ENCODE results near the gene MGAT4A. TPM values are rescaled to one million over a fixed set of nuclear protein-coding genes. Genes with fewer than 3 reads are reported as not detected.

The MGAT4A gene
- total and polyA plus RNA-seq, 2 of the 8 experiments (the other 6 are each of a cell fraction or from before 2014, with no cell fraction given): 1.4 to 7.7 TPM

- Histone ChIP-seq H2AFZ (ENCODE audit: low read length) (no peak overlapping the region), H3K9ac (replicated peaks in 1 of 4; ENCODE audit: extremely low read depth in 1 of 4, low read depth in 3 of 4, low read length in 3 of 4) (no peak overlapping the region), H3K23me2 (ENCODE audit: low read depth, low read length) (no peaks in the 10 kb centered on the region), H3K36me3 (ENCODE audit: control insufficient read depth in 2 of 4, insufficient read depth in 4 of 4, low read length in 3 of 4) (peaks cover 3 to 18% (median 10%) of the 10 kb centered on the region in 4 experiments), H2BK20ac (ENCODE audit: low read length) (no peak overlapping the region), H4K8ac (ENCODE audit: extremely low read depth, insufficient read depth, low read length) (no peak overlapping the region), H3K9me3 (ENCODE audit: insufficient read depth in 2 of 2, low read depth in 1 of 2, low read length in 1 of 2) (no peaks in the 10 kb centered on the region), H2BK12ac (ENCODE audit: low read depth, low read length) (no peak overlapping the region), H3K14ac (ENCODE audit: insufficient read length) (no peak overlapping the region), H3K4me2 (ENCODE audit: insufficient read depth in 1 of 2, low read depth in 2 of 2, low read length in 2 of 2) (no peak overlapping the region), H3K4me3 (ENCODE audit: extremely low read depth in 1 of 4, insufficient read depth in 2 of 4, low read depth in 3 of 4, low read length in 4 of 4) (no peak overlapping the region), H4K91ac (replicated peaks; ENCODE audit: insufficient read length, low read length) (no peak overlapping the region), H2BK15ac (ENCODE audit: low read length) (no peak overlapping the region), H3K4me1 (replicated peaks in 1 of 4; ENCODE audit: control insufficient read depth in 3 of 4, insufficient read depth in 4 of 4, low read length in 3 of 4) (no peaks in the 10 kb centered on the region), H3K23ac (ENCODE audit: insufficient read length) (no peak overlapping the region), H3K79me2 (ENCODE audit: control insufficient read depth in 1 of 2, insufficient read depth in 2 of 2, low read length in 2 of 2) (no peaks in the 10 kb centered on the region), H3K79me1 (ENCODE audit: low read depth, low read length) (no peaks in the 10 kb centered on the region), H3K56ac (replicated peaks; ENCODE audit: insufficient read length, low read depth, low read length) (no peak overlapping the region), H4K20me1 (replicated peaks in 1 of 2; ENCODE audit: control insufficient read depth in 1 of 2, insufficient read depth in 2 of 2, low read length in 2 of 2) (peaks cover 0 to 2% of the 10 kb centered on the region in 2 experiments), H3K27ac (ENCODE audit: low read depth, low read length) (no peak overlapping the region), H3K4ac (replicated peaks; ENCODE audit: insufficient read length, low read depth, low read length) (no peak overlapping the region), H4K5ac (ENCODE audit: insufficient read length, low read depth, low read length) (no peak overlapping the region), H2AK5ac (ENCODE audit: low read depth, low read length) (no peak overlapping the region), H2BK5ac (ENCODE audit: low read depth, low read length) (no peak overlapping the region), H2BK120ac (replicated peaks; ENCODE audit: low read depth, low read length) (no peak overlapping the region), H3K18ac (ENCODE audit: extremely low read depth, low read length) (no peak overlapping the region), H3K27me3 (replicated peaks in 1 of 4; ENCODE audit: control insufficient read depth in 3 of 4, extremely low read depth in 1 of 4, insufficient read depth in 3 of 4, low read length in 3 of 4) (no peaks in the 10 kb centered on the region)
- DNase-seq (ENCODE audit: low read depth in 1 of 2, low spot score in 2 of 2) (no peak), FAIRE-seq (no peak)
- TF ChIP-seq POLR2AphosphoS5 (IDR thresholded peaks at IDR 0.05; ENCODE audit: low read depth, low read length) (no peak), SAP30 (IDR thresholded peaks at IDR 0.05; ENCODE audit: insufficient read depth, insufficient replicate concordance, low read length) (no peak), SP4 (IDR thresholded peaks at IDR 0.05; ENCODE audit: low read length) (no peak), CBX5 (IDR thresholded peaks at IDR 0.05; ENCODE audit: low read depth, low read length) (no peak), GABPA (IDR thresholded peaks at IDR 0.05; ENCODE audit: borderline replicate concordance, insufficient read depth, low read length) (no peak), EZH2 (IDR thresholded peaks at IDR 0.05; ENCODE audit: low read depth, low read length, severe bottlenecking) (no peak)
- WGBS, 2 experiments (ENCODE audit: extremely low coverage in 1 of 2, insufficient coverage in 1 of 2, insufficient read length in 1 of 2, insufficient replicate concordance in 2 of 2, low coverage in 1 of 2, low lambda C conversion rate in 2 of 2, missing lambda C conversion rate in 1 of 2): 91% methylated on average over 9 of the region's 9 CpGs; no CpG with 5 or more reads in 1 of the 2 experiments
- CTCF ChIA-PET (ENCODE audit: partially characterized antibody): interaction anchor here (1.6 to 1.7 kb wide), 2 partner anchors 9 to 24 kb away, joined by 4 to 11 read pairs; no protein-coding TSS in a partner anchor
- POLR2A ChIA-PET (ENCODE audit: partially characterized antibody): no interaction called here
These were observed 152.7 kb downstream of the MGAT4A start for GRCh38 chr2:98578231-98578630.

All from H1 (cell line).